Suprapubic skin (tissue), 3 donors: ENCODE measurements around the gene KLF7.

Experiments
- EP300 ChIP-seq: sonication (generic); formaldehyde crosslinking; IDR thresholded peaks from one replicate; pipeline ENCODE4 v1.6.1; 2017; ENCODE audit warnings: antibody characterized with exemption
- POLR2A ChIP-seq, 2 donors: fragments of 450-650 bp; IDR thresholded peaks; one replicate each; pipeline ENCODE4 v1.6.1; 2017; ENCODE audit warnings: antibody characterized with exemption in 2 of 2, mild to moderate bottlenecking in 2 of 2, moderate library complexity in 2 of 2
- TF ChIP-seq, protein P1 (sequence below), 2 donors: fragments of 200-600 bp in 1 of 2; fragments of 450-650 bp in 1 of 2; sonication (generic) in 1 of 2; IDR thresholded peaks; one replicate each; pipeline ENCODE4 v1.5.1; 2016 to 2019; ENCODE audit warnings: antibody characterized with exemption in 2 of 2, mild to moderate bottlenecking in 1 of 2, moderate library complexity in 1 of 2

DNA sequence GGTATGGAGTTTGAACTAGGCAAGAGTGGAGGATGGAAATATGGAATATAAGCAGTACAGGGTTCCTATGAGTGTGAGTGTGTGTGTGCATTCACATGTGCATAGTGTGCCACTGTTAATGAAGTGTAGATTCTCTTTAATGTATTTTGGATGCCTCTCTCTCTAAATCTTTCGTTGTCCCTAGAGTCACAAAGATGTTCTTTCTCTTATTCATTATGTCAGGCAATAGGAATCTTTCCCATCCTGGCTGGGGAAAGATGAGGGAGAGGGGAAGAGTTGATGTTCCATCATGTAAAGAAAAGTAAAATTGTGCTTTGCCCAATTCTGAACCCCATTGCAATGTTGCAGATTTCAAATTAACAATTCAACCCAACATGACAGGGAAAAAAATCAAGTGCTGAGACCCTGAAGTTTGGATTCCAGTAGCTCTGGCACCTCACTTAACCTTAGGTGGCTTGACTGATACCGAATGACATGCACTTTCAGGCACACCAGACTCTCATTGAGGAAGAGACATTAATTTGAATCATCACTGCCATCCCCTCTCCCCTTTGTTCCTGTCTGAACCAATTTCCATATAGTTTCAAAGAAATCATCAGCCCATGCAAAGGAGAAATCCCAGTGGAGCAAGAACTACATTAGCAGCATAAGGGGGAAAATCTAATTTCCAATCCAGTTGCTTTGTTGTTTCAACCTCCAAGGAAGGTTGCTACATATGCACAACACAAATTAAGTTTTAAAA is 28.0 kb downstream of the KLF7 start:
- TF ChIP-seq, protein P1, sequence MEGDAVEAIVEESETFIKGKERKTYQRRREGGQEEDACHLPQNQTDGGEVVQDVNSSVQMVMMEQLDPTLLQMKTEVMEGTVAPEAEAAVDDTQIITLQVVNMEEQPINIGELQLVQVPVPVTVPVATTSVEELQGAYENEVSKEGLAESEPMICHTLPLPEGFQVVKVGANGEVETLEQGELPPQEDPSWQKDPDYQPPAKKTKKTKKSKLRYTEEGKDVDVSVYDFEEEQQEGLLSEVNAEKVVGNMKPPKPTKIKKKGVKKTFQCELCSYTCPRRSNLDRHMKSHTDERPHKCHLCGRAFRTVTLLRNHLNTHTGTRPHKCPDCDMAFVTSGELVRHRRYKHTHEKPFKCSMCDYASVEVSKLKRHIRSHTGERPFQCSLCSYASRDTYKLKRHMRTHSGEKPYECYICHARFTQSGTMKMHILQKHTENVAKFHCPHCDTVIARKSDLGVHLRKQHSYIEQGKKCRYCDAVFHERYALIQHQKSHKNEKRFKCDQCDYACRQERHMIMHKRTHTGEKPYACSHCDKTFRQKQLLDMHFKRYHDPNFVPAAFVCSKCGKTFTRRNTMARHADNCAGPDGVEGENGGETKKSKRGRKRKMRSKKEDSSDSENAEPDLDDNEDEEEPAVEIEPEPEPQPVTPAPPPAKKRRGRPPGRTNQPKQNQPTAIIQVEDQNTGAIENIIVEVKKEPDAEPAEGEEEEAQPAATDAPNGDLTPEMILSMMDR (IDR thresholded peaks at IDR 0.05) = no peak
- TF ChIP-seq POLR2A (IDR thresholded peaks at IDR 0.05) = no peak
- TF ChIP-seq EP300 = no peak
